Muscle of arm (tissue), 12 donors: ENCODE data around the gene TMEM229A. TPM values are rescaled to one million over a fixed set of nuclear protein-coding genes. Genes with fewer than 3 reads are reported as not detected.

Experiments
- polyA plus RNA-seq, 12 donors: library from polyadenylated mRNA; unstranded; fragments of 120-200 nt; gene quantifications; one replicate each; pipeline ENCODE4 v1.2.1, GENCODE V29; 2013; ENCODE audit not compliant: insufficient read length in 12 of 12

The TMEM229A gene
- polyA plus RNA-seq, 12 donors: 0.11 to 5.1 TPM; not detected in 10

Other genes with a start within 250 kb of the TMEM229A start
- gene HYAL4, start 187.9 kb downstream of the TMEM229A start, polyA plus RNA-seq: under 1 TPM in 1 of 12 donors, not detected in 11; 0.18 TPM
- not detected for gene SPAM1, start 107.8 kb downstream of the TMEM229A start, polyA plus RNA-seq